HG02798 (cell line): ENCODE results near the gene IDH2.
A peak's percentile ranks its signal among the peaks of the same experiment; 100 is the strongest.
"Not testable (repeated sequence)": the region's sequence is repeated elsewhere in the genome, so short reads cannot be mapped to it uniquely, and the experiment has no call there.

Experiments used
- ATAC-seq: cut with Tn5 transposase; IDR thresholded peaks from one replicate; pipeline ENCODE4 v1.9.1; 2021; ENCODE audit warnings: mild to moderate bottlenecking; ENCODE audit not compliant: unreplicated experiment, poor library complexity

IDH2 gene

GRCh38 chr15:90101969-90102890, at the start of gene IDH2:
IDH2 (minus strand) TSS chr15:90102468; CDS start chr15:90102390, 78 bp downstream.
- peak; percentile 79 for ATAC-seq

- ATAC-seq, result not testable (repeated sequence)
Measured at GRCh38 chr15:90150551-90150950, 48.3 kb upstream of the IDH2 start.

GRCh38 chr15:90149609-90150340, 47.5 kb upstream of the IDH2 start:
- ATAC-seq, result no peak

GRCh38 chr15:90146198-90146761, 44.0 kb upstream of the IDH2 start:
- ATAC-seq, result not testable (repeated sequence)

DNA sequence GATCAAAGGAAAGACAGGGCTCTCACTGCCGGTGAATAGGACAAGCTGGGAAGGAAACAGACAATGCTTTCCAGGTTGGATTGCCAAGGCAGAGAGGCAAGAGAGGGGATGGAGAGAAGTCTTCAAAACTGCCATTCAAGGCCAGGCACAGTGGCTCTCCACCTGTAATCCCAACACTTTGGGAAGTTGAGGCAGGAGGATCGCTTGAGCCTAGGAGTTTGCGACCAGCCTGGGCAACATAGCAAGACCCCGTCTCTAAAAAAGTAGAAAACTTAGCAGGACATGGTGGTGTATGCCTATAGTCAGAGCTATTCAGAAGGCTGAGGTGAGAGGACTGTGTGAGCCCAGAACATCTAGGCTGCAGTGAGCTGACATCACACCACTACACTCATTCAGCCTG, 43.5 kb upstream of the IDH2 start:
- no peak for ATAC-seq

DNA sequence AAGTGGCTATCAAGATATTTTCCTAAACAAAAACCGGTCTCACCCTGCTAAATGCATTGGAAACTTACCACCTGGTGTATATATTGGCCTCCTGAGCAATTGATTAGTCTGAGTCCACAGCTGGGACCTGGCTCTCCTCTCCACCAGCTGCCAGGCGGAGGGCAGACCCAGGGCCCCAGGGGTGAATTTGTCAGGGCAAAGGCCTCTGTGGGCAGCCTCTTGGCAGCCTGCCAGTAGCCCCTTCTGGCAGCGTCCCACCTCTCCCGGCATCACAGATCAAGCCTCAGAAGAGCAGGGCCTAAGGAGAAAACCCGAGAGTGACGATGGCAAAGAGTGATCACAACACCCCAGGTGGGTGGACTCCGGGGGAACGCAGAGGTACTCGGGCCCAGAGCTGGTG, 43.0 kb upstream of the IDH2 start:
- no peak for ATAC-seq

- no peak for ATAC-seq
Measured at GRCh38 chr15:90143166-90143655, 40.9 kb upstream of the IDH2 start.

- ATAC-seq, result no peak
Measured at GRCh38 chr15:90142216-90143165, 40.2 kb upstream of the IDH2 start.

DNA sequence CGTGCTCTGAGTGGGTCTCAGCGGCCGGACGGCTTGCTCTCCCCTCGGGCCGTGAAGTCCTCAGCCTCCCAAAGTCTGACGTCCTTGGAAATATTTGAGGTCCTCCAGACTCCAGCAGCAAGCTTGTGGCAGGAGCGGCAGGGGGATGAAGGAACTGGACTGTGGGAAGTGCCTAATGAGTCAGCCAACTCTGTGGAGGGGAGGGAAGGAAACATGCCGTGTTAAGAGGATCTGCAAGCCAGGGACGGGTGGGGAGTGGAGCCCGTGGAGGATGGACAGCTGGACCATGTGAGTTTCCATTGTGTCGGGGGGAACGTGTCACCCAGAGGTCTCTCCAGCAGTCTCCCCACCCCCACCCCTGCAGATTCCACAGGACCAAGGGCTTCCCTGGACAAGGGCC, 39.4 kb upstream of the IDH2 start:
- ATAC-seq, result no peak

GRCh38 chr15:90139549-90139948, 37.3 kb upstream of the IDH2 start:
- ATAC-seq, result not testable (repeated sequence)

DNA sequence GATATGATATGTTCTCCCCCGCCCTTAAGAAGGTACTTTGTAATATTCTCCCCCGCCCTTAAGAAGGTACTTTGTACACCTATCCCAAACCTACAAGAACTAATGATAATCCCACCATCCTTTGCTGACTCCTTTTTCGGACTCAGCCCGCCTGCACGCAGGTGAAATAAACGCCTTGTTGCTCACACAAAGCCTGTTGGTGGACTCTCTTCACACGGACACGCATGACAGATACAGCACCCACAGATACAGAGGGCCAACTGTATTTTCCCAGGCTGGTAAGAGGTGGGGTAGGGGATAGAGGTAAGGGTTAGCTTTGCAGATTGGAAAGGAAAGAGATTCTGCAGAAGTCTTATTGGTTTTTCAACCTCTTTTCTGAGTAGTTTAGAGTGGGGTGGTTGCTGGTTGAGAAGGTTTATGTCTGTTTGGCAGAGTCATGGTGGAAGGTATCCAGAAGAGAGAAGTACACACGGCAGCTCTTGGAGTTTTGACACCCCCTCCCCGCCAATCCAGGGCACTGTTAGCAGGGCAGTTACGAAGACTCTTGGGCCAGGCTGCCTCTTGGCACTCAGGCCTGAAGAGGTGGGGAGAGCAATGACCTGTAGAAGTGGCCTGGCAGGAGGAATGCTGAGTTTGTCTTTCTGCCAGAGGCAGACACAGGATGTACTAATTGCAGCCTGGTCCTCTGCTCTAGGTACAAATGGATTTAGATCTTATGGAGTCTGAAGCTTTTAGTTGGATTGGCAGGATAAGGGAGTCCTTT, 36.0 kb upstream of the IDH2 start:
- no peak for ATAC-seq

- ATAC-seq, result no peak
Measured at GRCh38 chr15:90132437-90132836, 30.2 kb upstream of the IDH2 start.

DNA sequence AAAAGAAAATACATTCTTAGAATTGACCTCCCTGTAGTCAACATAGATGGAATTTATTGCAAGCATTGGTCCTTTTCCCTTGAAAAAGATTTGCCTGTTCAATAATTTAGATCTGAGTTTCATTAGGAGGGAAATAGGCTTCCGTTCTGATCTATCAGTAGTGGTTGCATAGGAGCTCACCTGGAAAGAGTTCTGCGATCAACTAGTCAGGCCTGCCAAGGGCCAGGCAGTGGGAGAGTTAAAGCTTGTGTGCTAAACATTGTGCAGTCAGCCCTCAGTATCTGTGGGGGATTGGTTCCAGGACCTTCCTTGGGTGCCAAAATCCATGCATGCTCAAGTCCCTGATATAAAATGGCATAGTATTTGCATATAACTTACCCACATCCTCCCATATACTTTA, 29.6 kb upstream of the IDH2 start:
- ATAC-seq, result no peak

DNA sequence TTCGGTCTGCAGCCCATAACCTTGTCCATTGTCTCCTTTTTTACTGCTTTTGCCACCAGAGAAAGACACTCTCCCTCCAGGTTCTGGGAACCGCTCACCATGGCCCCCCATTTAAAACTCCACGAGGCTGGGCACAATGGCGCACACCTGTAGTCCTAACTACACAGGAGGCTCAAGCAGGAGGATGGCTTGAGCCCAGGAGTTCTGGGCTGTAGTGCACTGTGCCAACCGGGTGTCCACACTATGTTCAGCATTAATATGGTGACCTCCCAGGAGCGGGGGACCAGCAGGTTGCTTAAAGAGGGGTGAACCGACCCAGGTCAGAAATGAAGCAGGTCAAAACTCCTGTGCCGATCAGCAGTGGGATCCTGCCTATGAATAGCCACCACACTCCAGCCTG, 28.0 kb upstream of the IDH2 start:
- ATAC-seq, result no peak

GRCh38 chr15:90126596-90127435, 24.5 kb upstream of the IDH2 start:
- no peak for ATAC-seq

DNA sequence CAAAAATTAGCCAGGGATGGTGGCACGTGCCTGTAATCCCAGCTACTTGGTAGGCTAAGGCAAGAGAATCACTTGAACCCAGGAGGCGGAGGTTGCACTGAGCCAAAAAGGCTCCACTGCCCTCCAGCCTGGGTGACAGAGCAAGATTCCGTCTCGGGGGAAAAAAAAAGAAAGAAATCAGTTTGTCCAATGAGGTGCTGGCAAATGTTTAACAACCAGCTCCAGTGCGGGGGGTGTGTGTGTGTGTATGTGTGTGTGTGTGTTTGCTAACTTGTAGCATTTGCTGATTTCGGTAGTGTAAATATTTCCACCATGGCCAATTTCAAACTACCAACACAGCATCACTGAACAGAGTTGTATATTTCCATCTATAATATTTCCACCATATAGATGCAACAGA, 23.8 kb upstream of the IDH2 start:
- no peak for ATAC-seq

DNA sequence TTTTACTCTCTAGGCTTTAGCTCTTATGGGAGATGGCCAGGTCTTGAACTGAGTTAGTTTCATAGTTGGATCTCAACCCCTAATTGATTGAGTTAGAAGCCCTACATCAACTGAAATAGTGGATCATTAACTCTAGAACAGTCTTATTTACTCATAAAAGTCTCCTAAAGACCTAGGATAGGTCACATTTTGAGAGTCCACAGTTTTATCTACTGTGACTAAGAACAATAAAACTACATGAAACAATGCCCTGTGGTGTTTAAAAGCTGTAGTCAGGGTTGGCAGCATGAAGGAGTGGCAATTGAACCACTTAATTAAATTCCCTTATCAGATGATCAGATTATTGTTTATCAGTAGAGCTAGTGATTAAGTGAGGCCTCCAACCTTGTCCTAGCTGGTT, 22.2 kb upstream of the IDH2 start:
- no peak for ATAC-seq

DNA sequence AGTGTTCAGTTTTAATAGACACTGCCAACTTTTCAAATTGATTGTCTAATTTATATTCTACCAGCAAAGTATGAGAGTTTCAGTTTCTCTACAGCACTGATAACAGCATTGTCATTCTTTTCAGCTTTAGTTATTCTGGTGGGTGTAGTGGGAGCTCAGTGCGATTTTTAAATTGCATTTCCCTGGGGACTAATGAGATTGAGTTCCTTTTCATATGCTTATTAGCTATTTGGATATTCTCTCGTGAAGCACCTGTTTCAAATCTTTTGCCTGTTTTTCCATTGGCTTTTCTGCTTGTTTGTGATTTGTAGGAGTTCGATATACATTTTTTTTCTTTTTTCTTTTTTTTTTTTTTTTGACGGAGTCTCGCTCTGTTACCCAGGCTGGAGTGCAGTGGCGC, 18.8 kb upstream of the IDH2 start:
- no peak for ATAC-seq
